Mesodermal cell (in vitro differentiated cells): Measurements from ENCODE around the gene SH2D2A.
"Not testable (repeated sequence)": the region's sequence is repeated elsewhere in the genome, so short reads cannot be mapped to it uniquely, and the experiment has no call there.

Experiments
- H3K27ac ChIP-seq: 2 replicates; pipeline ENCODE4 v1.7.0; 2013; ENCODE audit warnings: mild to moderate bottlenecking, low read depth, low read length, moderate library complexity; ENCODE audit not compliant: severe bottlenecking
- H3K36me3 ChIP-seq: 2 replicates; pipeline ENCODE4 v1.7.1; 2013; ENCODE audit warnings: mild to moderate bottlenecking, low read length, moderate library complexity; ENCODE audit not compliant: control insufficient read depth, insufficient read depth
- H3K4me1 ChIP-seq: one replicate; pipeline ENCODE4 v1.7.1; 2013; ENCODE audit warnings: mild to moderate bottlenecking, low read length; ENCODE audit not compliant: insufficient read depth, control insufficient read depth, poor library complexity, severe bottlenecking
- H3K4me3 ChIP-seq: 2 replicates; pipeline ENCODE4 v1.7.0; 2013; ENCODE audit warnings: low read length, control low read depth, mild to moderate bottlenecking; ENCODE audit not compliant: insufficient read depth, poor library complexity, severe bottlenecking; ENCODE audit errors: extremely low read depth
- H3K9me3 ChIP-seq: 2 replicates; pipeline ENCODE4 v1.7.1; 2013; ENCODE audit warnings: mild to moderate bottlenecking, low read length, moderate library complexity; ENCODE audit not compliant: control insufficient read depth
- WGBS, 2 experiments: methylation state at CpG; one replicate each; pipeline ENCODE4 v1.1.5; 2013; ENCODE audit warnings: missing lambda C conversion rate in 2 of 2; ENCODE audit not compliant: insufficient coverage in 2 of 2; 5-methylcytosine and 5-hydroxymethylcytosine counted together

SH2D2A gene

GRCh38 chr1:156767879-156768604, 48.6 kb downstream of the SH2D2A start:
- peaks cover 23% of the 10 kb centered on the region for H3K4me1 ChIP-seq
- no peaks in the 10 kb centered on the region for H3K9me3 ChIP-seq
- peak overlapping the region; percentile 88 for H3K4me3 ChIP-seq
- H3K36me3 ChIP-seq: peaks cover 26% of the 10 kb centered on the region
- WGBS, 2 experiments: 0 to 1% methylated on average over 16 to 20 of the region's 31 CpGs
- H3K27ac ChIP-seq: peak overlapping the region; percentile 67

- Histone ChIP-seq H3K4me1 (peaks cover 16% of the 10 kb centered on the region), H3K9me3 (no peaks in the 10 kb centered on the region), H3K36me3 (peaks cover 26% of the 10 kb centered on the region), H3K4me3 (peak within 1 kb of the TSS; percentile 88), H3K27ac (peak within 1 kb of the TSS; percentile 67)
- 0 to 1% methylated on average over 39 to 44 of the region's 50 CpGs for WGBS, 2 experiments
Measured at GRCh38 chr1:156767101-156767878, 49.4 kb downstream of the SH2D2A start, which contains the start of gene PRCC. Gene PRCC, plus strand, starts transcription at chr1:156767535. Its CDS starts 237 bp downstream, at chr1:156767772.

GRCh38 chr1:156766298-156767100, 50.1 kb downstream of the SH2D2A start:
- peaks cover 9% of the 10 kb centered on the region for H3K4me1 ChIP-seq
- peaks cover 23% of the 10 kb centered on the region for H3K36me3 ChIP-seq
- H3K9me3 ChIP-seq: no peaks in the 10 kb centered on the region
- WGBS, 2 experiments: 64 to 66% methylated on average over 13 of the region's 14 CpGs
- peak overlapping the region; percentile 88 for H3K4me3 ChIP-seq
- H3K27ac ChIP-seq: peak overlapping the region; percentile 67

- no peaks in the 10 kb centered on the region for H3K9me3 ChIP-seq
- H3K4me1 ChIP-seq: peaks cover 5% of the 10 kb centered on the region
- no peak overlapping the region for H3K4me3 ChIP-seq
- H3K36me3 ChIP-seq: peaks cover 15% of the 10 kb centered on the region
- 97 to 98% methylated on average over 5 of the region's 5 CpGs for WGBS, 2 experiments
- H3K27ac ChIP-seq: no peak overlapping the region
Measured at GRCh38 chr1:156765666-156766065, 51.0 kb downstream of the SH2D2A start.

GRCh38 chr1:156765136-156765535, 51.5 kb downstream of the SH2D2A start:
- H3K4me1 ChIP-seq, H3K9me3 ChIP-seq, H3K36me3 ChIP-seq, H3K27ac ChIP-seq, H3K4me3 ChIP-seq: not testable (repeated sequence)
- 99 to 100% methylated on average over 8 to 12 of the region's 15 CpGs for WGBS, 2 experiments

- H3K27ac ChIP-seq: no peak overlapping the region
- H3K36me3 ChIP-seq: peaks cover 4% of the 10 kb centered on the region
- no peaks in the 10 kb centered on the region for H3K4me1 ChIP-seq
- 94 to 100% methylated on average over 3 to 4 of the region's 4 CpGs for WGBS, 2 experiments
- no peaks in the 10 kb centered on the region for H3K9me3 ChIP-seq
- no peak overlapping the region for H3K4me3 ChIP-seq
Measured at GRCh38 chr1:156760796-156761104, 55.9 kb downstream of the SH2D2A start.

- no peaks in the 10 kb centered on the region for H3K9me3 ChIP-seq
- H3K27ac ChIP-seq: no peak overlapping the region
- peaks cover 4% of the 10 kb centered on the region for H3K36me3 ChIP-seq
- H3K4me3 ChIP-seq: no peak overlapping the region
- 57 to 75% methylated on average over 3 to 5 of the region's 6 CpGs for WGBS, 2 experiments
- H3K4me1 ChIP-seq: no peaks in the 10 kb centered on the region
Measured at GRCh38 chr1:156760092-156760795, 56.4 kb downstream of the SH2D2A start.

- H3K36me3 ChIP-seq, H3K9me3 ChIP-seq, H3K27ac ChIP-seq, H3K4me1 ChIP-seq, H3K4me3 ChIP-seq: not testable (repeated sequence)
- WGBS, 2 experiments: 100% methylated on average over 3 to 7 of the region's 10 CpGs
Measured at GRCh38 chr1:156757572-156758253, 58.9 kb downstream of the SH2D2A start.

GRCh38 chr1:156756355-156756754, 60.3 kb downstream of the SH2D2A start:
- 100% methylated on average over 1 of the region's 1 CpG for WGBS, 2 experiments
- no peaks in the 10 kb centered on the region for H3K9me3 ChIP-seq
- H3K27ac ChIP-seq: no peak overlapping the region
- H3K4me3 ChIP-seq: no peak overlapping the region
- peaks cover 4% of the 10 kb centered on the region for H3K36me3 ChIP-seq
- H3K4me1 ChIP-seq: no peaks in the 10 kb centered on the region
